Head of caudate nucleus (tissue), 42 donors: ENCODE data around the gene MRPL43.
A peak's percentile ranks its signal among the peaks of the same experiment; 100 is the strongest.

Source experiments
- DNase-seq, 42 donors: peaks; one replicate each; pipeline versions ENCODE4 v3.0.0 to v3.0.0-alpha.2; 2020 to 2021; ENCODE audit warnings: mixed read lengths in 7 of 42
- intact Hi-C: fragments of 100-400 bp; cut with DNase I; formaldehyde crosslinking; loops from one replicate; pipeline ENCODE4 v1.15.0; 2022

Gene MRPL43

DNA sequence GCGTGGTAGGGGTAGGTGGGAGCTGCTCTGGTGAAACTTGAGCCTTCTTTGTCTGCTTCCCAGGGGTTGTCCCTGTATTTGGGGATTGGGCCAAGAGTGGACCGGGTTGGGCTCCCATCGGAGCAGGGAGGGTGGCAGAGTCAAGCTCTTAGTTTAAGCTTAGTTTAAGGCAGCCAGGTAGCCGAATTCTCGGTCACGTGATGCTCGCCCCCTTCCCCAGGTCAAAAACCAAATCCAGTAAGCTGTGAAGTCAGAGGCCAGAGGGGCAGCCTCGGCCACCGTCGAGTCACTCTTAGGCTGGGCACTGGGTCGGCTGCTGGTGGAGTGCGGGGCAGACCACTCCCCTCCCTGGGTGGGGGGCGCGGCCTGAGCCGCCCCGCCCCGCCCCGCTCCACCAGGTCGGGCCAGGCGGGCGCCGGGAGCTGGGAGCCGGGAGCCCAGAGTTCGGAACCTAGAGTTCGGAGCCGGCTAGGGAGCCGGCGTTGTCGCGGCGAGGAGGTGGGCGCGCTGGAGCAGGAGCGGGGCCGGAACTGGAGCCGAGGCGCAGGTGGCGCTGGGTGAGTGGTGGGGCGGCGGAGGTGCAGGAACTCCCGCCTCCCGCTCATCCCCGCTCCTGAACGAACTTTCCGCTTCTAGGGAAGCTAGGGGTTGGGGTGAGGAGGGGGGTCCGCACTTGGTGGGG lies 9.5 kb upstream of the MRPL43 start:
- intact Hi-C loops: loop anchor here (5.0 kb wide), 1 partner anchor 85 kb away; the partner anchor contains the start of gene SLF2
- DNase-seq: peak in 11 of 42 donors; percentile 18 to 62 (median 43)

DNA sequence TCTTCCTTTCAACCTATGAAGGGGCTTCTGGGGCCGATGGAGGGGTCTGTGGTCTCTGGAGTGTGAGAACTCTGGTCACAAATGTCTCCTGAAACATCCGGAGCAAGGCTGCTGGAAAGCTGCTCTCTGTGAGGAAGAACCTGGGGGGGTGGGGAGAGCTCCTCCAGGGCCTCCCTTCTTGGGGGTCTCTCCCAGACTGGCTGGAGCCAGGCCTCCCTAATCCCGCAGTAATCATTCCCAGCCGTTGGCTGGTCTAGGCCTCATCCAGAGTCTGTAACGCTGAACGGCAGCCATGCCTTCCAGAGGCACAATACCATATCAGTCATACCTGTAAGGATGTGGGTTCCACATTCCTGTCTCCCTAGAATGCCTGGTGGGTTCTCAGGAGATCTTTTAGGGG lies 7.9 kb upstream of the MRPL43 start:
- intact Hi-C loops: loop anchor here (5.0 kb wide), 1 partner anchor 83 kb away; the partner anchor contains the start of gene SLF2
- DNase-seq: no peak

DNA sequence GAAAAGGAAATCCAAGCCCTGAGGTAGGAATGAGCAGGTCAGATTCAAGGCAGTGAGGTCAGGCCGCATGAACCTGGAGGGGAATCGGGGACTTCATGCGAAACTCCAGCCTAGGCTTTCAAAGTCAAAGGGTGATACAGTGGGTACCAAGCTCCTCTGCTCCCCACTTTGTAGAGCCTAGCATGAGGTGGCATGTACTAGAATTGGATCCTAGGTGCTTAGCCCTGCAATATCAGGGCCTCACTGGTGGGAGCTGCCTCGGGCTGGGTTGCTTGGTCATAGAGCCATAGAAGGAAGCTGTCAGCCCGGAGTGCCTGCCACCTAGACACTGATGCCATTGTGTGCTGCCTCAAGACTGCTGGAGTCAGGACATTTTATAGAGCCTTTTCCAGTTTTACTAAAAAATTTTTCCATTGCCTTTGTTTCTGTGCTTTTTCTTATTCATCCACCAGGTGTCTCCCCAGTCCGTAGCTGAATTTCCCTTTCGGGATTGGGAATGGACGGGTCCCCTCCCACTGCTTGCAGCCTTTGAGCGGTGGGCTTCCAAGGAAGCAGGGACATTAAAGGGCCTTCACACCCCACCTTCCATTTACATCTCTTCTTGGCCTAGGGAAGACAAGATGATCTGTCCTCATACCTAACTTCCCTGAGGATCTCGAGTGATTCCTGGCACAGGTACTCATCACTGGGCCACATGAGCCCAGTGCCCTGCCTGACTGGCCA lies 6.8 kb upstream of the MRPL43 start:
- peak in 30 of 42 donors; percentile 20 to 86 (median 63) for DNase-seq
- intact Hi-C loops: loop anchor here (1.0 kb wide), 1 partner anchor 20 kb away; no protein-coding TSS in a partner anchor

DNA sequence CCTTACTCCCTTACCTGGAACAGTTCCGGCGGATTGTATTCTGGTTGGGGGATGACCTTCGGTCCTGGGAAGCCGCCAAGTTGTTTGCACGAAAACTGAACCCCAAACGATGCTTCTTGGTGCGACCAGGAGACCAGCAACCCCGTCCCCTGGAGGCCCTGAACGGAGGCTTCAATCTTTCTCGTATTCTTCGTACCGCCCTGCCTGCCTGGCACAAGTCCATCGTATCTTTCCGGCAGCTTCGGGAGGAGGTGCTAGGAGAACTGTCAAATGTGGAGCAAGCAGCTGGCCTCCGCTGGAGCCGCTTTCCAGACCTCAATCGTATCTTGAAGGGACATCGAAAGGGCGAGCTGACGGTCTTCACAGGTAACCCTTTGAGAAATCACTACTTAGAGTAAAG lies 1.8 kb upstream of the MRPL43 start:
- intact Hi-C loops: no loop called here
- no peak for DNase-seq

DNA sequence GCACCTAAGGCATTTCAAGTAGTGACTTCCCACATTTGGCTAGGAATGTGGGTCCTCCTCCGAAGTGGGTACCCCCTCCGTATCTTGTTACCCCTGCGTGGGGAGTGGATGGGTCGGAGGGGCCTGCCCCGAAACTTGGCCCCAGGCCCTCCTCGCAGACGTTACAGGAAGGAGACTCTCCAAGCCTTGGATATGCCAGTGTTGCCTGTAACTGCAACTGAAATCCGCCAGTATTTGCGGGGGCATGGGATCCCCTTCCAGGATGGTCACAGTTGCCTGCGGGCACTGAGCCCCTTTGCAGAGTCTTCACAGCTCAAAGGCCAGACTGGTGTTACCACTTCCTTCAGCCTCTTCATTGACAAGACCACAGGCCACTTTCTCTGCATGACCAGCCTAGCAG lies 869 bp upstream of the MRPL43 start:
- no peak for DNase-seq

DNA sequence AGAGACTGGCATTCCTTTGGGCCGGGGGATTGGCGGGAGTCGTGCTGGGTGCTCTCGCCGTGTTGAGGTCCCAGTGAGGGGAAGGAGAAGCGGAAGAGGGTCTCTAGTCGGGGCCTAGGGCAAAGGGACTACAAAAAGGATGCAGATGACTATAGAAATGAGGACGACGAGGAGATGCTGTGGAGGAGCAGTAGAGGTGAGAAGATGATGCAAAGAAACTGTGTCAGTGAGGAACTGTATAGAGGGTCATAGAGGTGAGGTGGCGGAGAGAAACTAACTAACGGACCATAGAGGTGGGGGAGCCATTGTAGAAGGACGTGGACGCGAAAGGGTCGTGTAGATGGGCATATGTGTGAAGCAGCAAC lies 370 bp upstream of the MRPL43 start:
- intact Hi-C loops: no loop called here
- no peak for DNase-seq

More for the DNA sequence above, 869 bp upstream of the MRPL43 start:
- intact Hi-C loops: no loop called here

DNA sequence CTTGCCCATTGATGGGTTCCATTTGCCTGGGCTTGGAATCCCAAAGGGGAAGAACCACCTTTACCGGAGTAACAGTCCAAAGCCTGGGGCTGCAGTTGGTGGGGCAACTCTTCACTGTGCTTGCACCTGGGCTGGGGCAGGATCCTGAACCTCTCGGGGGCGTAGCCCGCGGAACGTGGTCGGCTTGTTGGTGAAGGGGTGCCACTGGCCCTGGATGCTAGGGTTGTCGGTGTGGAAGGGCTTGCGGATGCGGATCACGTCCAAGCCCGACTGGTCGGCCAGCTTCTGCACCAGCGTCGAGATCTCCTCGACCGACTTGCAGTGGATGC lies 710 bp downstream of the MRPL43 start:
- intact Hi-C loops: no loop called here

DNA sequence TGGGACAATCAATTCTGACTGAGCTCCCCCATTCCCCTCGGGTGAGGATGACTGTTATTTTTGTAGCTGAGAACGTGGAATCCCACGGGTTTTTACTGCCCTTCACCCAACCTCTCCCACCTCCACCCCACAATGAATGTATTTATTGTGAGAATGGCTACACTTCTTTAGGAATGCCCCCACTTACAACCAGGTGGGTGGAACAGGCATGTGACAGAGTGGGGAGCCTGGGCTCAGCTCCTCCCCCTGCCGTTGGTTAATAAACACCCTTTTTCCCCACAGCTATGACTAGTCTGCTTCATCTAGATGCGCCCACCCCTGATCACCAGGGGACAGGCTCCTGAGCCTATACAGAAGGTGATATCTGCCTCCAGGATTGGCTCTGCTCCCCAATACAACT lies 2.0 kb downstream of the MRPL43 start:
- intact Hi-C loops: no loop called here
- DNase-seq: peak in 14 of 42 donors; percentile 14 to 61 (median 39)

More for the DNA sequence above, 710 bp downstream of the MRPL43 start:
- no peak for DNase-seq

DNA sequence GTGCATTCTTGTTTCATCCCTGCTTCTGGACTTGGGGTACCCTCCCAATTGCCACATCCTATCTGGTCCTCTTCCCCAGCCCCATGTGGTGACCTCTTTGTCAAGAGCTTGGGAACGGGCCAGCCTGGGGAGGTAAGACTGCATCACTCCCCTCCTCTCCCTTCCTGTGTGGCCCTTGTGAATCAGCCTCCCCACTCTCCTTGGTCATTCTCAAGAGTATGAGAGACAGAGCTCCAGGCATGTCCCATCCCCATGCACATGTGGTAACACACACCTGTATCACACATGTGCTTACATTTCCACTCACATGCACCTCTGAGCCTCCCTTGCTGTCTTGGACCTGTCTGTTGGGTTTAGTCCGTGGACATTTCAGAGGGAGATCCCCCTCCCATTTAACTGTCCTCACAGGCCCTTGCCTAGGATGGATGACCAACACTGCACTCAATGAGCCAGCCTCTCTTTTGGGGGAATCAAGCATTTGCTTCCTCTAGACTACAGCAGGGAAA lies 2.6 kb downstream of the MRPL43 start:
- intact Hi-C loops: no loop called here
- DNase-seq: peak in 5 of 42 donors; percentile 4 to 22 (median 6)

DNA sequence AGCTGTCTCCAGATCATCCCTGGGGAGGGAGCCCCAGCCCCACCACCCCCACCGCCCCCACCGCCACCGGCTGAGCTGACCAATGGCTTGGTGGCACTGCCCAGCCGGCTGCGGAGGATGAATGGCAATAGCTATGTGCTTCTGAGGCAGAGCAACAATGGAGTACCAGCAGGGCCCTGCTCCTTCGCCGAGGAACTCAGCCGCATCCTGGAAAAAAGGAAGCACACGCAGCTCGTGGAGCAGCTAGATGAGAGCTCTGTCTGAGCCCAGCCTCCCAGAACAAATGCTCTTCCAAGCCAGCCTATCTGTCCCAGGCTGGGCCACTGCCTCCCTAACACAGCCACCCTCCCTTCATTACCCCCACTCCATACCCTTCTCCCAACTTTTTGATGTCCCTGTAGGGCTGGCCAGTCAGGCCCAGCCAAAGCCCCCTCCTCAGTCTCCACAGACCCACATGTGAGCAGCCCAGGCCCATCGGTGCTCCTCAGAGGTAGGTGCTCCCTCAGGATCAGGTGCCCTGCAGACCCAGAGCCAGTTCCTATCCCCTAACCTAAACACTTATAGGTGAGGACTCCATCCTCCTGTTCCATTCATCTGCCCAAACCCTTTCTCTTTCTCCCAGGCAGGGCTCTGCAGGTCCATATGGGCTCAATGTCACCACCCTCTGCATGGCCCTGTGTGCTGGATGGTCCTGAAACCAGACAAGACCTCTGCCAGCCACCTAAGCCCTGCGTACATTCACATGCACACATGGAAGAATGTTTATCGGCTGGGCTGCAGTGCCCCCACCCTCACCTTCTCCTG lies 3.2 kb downstream of the MRPL43 start:
- intact Hi-C loops: no loop called here
- peak in 8 of 42 donors; percentile 3 to 38 (median 8) for DNase-seq

DNA sequence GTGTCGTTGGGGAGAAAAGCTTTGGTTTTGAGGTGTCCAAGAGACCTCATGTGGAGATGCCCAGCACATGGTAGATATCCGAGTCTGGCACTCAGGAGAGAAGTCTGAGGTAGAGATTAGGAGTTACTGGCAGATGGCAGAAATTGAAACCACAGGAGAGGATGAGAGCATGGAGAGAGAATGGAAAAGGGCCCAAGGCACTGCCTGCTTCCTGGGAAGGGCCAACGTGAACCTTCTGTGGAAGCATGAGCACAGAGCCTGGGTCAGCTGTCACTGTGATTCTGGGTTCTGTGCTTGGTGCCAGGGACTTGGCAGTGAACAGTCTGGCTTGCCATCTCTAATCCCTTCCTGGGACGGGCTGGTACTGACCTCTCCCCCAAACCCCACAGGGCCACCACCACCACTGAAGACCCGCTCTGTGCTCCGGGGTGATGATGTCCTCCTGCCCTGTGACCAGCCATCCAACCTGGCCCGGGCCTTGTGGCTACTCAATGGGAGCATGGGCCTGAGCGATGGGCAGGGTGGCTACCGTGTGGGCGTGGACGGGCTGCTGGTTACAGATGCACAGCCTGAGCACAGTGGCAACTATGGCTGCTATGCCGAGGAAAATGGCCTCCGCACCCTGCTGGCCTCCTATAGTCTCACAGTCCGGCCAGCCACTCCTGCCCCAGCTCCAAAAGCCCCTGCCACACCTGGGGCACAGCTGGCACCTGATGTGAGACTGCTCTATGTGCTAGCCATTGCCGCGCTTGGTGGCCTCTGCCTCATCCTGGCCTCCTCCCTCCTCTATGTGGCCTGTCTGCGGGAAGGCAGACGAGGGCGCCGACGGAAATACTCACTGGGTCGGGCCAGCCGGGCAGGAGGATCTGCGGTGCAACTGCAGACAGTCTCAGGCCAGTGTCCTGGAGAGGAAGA lies 4.1 kb downstream of the MRPL43 start:
- intact Hi-C loops: no loop called here
- peak in 9 of 42 donors; percentile 7 to 40 (median 15) for DNase-seq

DNA sequence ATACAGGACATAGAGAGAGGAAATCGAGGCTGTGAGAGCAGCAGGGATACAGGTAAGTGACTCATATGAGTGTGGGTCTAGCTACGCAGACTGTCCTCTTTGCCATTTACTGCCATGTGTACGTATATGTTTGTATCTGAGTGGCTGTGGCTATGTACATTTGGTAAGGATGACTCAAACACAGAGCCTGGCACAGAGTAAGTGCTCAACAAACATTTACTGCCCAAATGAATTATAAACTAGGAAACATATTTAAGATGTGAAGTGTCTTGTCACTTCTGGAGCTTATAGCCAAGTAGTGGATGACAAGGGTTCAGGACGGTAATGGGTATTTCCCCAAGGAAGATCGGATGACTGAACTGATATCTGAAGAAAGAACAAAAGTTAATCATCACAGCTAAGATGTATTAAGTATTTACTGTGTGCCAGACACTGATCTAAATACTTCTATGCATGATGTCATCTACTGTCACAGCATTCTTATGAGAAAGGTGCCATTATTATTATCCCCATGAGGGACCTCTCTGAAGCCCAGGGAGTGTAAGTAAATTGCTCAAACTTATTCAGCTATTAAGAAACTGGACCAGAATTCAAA lies 6.0 kb downstream of the MRPL43 start:
- DNase-seq: no peak
- intact Hi-C loops: no loop called here

DNA sequence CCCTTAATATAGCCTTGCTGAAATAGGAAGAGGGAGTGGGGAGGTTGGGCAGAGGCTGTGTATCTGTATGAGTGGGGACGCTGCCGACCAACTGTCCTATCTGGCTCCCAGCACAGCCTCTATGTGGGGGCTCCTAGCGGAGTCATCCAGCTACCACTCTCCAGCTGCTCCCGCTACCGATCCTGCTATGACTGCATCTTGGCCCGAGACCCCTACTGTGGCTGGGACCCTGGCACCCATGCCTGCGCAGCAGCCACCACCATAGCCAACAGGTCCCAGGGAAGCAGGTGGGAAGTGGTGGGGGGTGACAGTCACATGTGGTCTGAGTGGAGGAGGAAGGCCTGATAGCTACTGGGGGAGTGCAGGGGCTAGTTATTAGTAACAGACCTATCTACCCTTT lies 6.6 kb downstream of the MRPL43 start:
- intact Hi-C loops: no loop called here
- DNase-seq: peak in 8 of 42 donors; percentile 2 to 25 (median 6)

DNA sequence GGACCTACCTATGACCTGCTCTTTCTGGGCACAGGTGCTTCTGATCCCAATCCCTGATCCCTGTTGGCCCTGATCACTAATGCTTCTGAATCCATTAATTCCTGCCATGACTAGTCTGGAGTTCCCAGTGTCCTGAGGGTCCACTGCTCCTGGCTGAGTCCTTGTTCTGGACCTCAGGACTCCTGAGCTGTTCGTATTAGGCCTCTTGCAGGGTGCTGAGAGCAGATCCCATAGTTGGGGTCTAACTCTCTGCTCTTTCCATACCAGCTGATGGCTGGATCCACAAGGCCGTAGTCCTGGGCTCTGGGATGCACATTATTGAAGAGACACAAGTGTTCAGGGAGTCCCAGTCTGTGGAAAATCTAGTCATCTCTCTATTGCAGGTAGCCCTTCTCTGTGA lies 7.0 kb downstream of the MRPL43 start:
- DNase-seq: peak in 3 of 42 donors; percentile 3 to 4 (median 4)
- intact Hi-C loops: no loop called here

DNA sequence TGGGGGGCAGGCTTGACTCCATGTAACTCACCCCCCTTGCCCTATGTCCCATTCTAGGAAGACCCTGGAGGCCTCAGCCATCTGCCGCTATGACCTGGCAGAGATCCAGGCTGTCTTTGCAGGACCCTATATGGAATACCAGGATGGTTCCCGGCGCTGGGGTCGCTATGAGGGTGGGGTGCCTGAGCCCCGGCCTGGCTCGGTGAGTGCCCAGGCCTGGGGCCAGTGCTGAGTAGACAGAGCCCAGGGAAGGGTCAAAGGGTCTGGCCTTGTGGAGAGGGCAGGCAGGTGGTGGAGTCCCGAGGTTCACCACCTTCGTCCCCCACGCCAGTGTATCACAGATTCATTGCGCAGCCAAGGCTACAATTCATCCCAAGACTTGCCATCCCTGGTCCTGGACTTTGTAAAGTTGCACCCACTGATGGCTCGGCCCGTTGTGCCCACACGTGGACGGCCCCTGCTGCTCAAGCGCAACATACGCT lies 7.5 kb downstream of the MRPL43 start:
- DNase-seq: peak in 8 of 42 donors; percentile 1 to 26 (median 18)

DNA sequence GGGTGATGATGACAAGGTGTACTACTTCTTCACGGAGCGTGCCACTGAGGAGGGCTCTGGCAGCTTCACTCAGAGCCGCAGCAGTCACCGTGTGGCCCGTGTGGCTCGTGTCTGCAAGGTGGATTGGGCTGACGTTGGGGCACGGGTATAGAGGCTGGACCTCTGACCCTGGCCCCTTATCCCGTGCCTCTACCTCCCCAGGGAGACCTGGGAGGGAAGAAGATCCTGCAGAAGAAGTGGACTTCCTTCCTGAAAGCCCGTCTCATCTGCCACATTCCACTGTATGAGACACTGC lies 8.4 kb downstream of the MRPL43 start:
- intact Hi-C loops: no loop called here
- DNase-seq: peak in 7 of 42 donors; percentile 2 to 26 (median 6)

More for the DNA sequence above, 7.5 kb downstream of the MRPL43 start:
- intact Hi-C loops: no loop called here

DNA sequence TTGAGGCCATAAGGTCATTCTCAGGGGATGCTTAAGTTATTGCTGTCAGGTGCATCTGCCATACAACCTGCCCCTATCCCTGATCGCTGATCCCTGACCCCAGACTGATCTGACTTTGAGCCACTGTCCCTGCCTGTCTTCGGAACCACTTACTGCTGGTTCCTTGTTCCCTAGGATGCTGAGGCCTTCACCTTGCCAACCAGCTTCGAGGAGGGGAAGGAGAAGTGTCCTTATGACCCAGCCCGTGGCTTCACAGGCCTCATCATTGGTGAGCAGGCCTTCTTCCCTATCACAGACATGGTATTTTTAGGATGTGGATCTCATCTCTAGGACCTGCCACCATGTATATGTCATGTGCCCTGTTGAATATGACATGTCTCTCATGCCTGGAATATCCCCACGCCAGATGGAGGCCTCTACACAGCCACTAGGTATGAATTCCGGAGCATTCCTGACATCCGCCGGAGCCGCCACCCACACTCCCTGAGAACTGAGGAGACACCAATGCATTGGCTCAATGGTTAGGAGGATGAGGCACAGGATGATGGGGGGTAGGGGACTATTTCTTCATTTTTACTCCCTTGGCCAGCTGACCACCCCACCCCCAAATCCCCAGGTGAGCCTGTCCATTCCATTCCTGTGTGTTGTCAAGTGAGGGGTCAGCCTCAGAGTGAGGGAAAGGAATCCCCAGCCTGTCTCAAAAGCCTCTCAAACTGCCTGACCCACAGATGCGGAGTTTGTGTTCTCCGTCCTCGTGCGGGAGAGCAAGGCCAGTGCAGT lies 9.0 kb downstream of the MRPL43 start:
- intact Hi-C loops: no loop called here
- peak in 7 of 42 donors; percentile 6 to 22 (median 10) for DNase-seq
